ENCODE data around the gene MICAL3.

DNA sequence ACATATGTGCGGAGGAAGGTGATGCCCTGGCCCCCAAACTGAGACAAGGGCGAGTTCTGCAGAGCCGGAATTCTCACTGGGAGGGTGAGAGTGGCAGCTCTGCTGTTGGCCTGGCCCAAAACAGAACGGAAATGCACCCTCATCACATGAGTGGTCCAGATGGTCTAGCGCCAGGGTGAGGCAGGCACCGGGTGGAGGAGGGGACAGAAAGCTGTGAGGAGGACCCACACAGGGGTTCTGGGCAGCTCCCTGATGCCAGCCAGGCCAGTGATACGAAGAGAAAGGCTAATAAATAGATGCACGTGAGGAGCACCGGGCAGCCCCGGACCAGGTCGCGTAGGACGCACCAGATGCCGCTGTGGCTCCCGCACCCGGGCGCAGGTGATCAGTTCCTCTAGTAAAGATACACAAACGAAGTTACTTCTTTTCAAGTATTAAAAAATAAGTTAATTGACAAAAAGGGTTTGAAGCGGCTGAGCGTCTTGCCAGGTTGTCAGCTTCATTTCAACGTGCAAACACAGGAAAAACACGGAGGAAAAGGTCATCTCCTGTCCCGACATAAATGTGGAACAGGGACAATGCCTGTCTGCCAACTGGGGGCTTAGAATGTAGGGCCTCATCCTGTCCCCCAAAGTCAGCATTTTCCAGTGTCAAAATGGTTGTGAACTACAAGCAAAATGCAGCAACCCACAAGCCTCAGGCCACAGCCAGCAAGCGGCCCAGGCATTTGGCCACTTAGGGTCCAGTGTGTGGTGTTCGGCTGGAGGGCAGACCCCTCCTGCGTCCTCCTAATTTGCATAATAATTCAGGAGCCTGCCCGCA is 234.8 kb downstream of the MICAL3 start:
- TF ChIP-seq, protein P1, sequence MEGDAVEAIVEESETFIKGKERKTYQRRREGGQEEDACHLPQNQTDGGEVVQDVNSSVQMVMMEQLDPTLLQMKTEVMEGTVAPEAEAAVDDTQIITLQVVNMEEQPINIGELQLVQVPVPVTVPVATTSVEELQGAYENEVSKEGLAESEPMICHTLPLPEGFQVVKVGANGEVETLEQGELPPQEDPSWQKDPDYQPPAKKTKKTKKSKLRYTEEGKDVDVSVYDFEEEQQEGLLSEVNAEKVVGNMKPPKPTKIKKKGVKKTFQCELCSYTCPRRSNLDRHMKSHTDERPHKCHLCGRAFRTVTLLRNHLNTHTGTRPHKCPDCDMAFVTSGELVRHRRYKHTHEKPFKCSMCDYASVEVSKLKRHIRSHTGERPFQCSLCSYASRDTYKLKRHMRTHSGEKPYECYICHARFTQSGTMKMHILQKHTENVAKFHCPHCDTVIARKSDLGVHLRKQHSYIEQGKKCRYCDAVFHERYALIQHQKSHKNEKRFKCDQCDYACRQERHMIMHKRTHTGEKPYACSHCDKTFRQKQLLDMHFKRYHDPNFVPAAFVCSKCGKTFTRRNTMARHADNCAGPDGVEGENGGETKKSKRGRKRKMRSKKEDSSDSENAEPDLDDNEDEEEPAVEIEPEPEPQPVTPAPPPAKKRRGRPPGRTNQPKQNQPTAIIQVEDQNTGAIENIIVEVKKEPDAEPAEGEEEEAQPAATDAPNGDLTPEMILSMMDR (IDR thresholded peaks at IDR 0.05; ENCODE audit: low read length) = no peak
- TF ChIP-seq EZH2 (optimal IDR thresholded peaks at IDR 0.05; ENCODE audit: low read depth, low read length) (no peak), EZH2phosphoT487 (IDR thresholded peaks at IDR 0.05; ENCODE audit: low read length) (no peak)

Measured in MM.1S (cell line).